H1 (cell line): ENCODE results near the gene GMPPA. TPM values are rescaled to one million over a fixed set of nuclear protein-coding genes. Genes with fewer than 3 reads are reported as not detected.

ENCODE experiments used
- CTCF ChIA-PET: fragments of 300-600 bp; sonication (Branson Sonifier 250); formaldehyde crosslinking; loops from one replicate; lab custom pipeline; 2021; ENCODE audit not compliant: partially characterized antibody; lab: Charles Lee
- POLR2A ChIA-PET: fragments of 300-600 bp; sonication (Branson Sonifier 250); formaldehyde crosslinking; loops from one replicate; lab custom pipeline; 2021; ENCODE audit warnings: inconsistent platforms; ENCODE audit not compliant: partially characterized antibody; lab: Charles Lee
- DNase-seq, 2 experiments: peaks; one replicate each; pipeline versions ENCODE4 v3.0.0 to v3.0.0-alpha.2; 2010 to 2022; ENCODE audit warnings: low spot score in 2 of 2, low read depth in 1 of 2, mixed read lengths in 1 of 2
- FAIRE-seq: peaks from 2 replicates; lab custom pipeline; 2011; peaks lifted over from hg19 to GRCh38; lab: Jason Lieb, UNC
- H2AFZ ChIP-seq: 2 replicates; pipeline ENCODE4 v1.8.1; 2012; ENCODE audit warnings: low read length, inconsistent platforms
- H2AK5ac ChIP-seq: 2 replicates; pipeline ENCODE4 v1.6.1; 2013; ENCODE audit warnings: low read depth, low read length
- H2BK120ac ChIP-seq: replicated peaks from 2 replicates; pipeline ENCODE3; 2013; ENCODE audit warnings: low read depth, low read length, inconsistent platforms
- H2BK12ac ChIP-seq: 2 replicates; pipeline ENCODE4 v1.6.1; 2013; ENCODE audit warnings: low read depth, low read length
- H2BK15ac ChIP-seq: 2 replicates; pipeline ENCODE4 v1.6.1; 2013; ENCODE audit warnings: low read length
- H2BK20ac ChIP-seq: 2 replicates; pipeline ENCODE4 v1.6.1; 2013; ENCODE audit warnings: low read length
- H2BK5ac ChIP-seq: 2 replicates; pipeline ENCODE4 v1.6.1; 2013; ENCODE audit warnings: low read depth, low read length
- H3K14ac ChIP-seq: 2 replicates; pipeline ENCODE4 v1.6.1; 2013; ENCODE audit warnings: inconsistent platforms; ENCODE audit not compliant: insufficient read length
- H3K18ac ChIP-seq: 2 replicates; pipeline ENCODE4 v1.6.1; 2013; ENCODE audit warnings: low read length; ENCODE audit errors: extremely low read depth
- H3K23ac ChIP-seq: 2 replicates; pipeline ENCODE4 v1.6.1; 2013; ENCODE audit warnings: inconsistent platforms; ENCODE audit not compliant: insufficient read length
- H3K23me2 ChIP-seq: 2 replicates; pipeline ENCODE4 v1.6.1; 2013; ENCODE audit warnings: low read depth, low read length
- H3K27ac ChIP-seq: 2 replicates; pipeline ENCODE4 v1.6.1; 2011; ENCODE audit warnings: low read depth, low read length, inconsistent platforms
- H3K27me3 ChIP-seq, 4 experiments: replicated peaks in 1 of 4; 1 replicate in 1 of 4; 2 replicates in 3 of 4; pipeline versions ENCODE4 v1.6.1 to v1.8.1; 2011 to 2013; ENCODE audit warnings: low read length in 3 of 4, mild to moderate bottlenecking in 3 of 4, inconsistent platforms in 2 of 4, mixed read lengths in 2 of 4, moderate library complexity in 1 of 4; ENCODE audit not compliant: control insufficient read depth in 3 of 4, insufficient read depth in 3 of 4; ENCODE audit errors: extremely low read depth in 1 of 4
- H3K36me3 ChIP-seq, 4 experiments: 2 replicates each; pipeline versions ENCODE4 v1.6.1 to v1.8.1; 2011 to 2013; ENCODE audit warnings: mild to moderate bottlenecking in 4 of 4, low read length in 3 of 4, moderate library complexity in 2 of 4, control low read depth in 1 of 4, inconsistent platforms in 1 of 4; ENCODE audit not compliant: insufficient read depth in 4 of 4, control insufficient read depth in 2 of 4
- H3K4ac ChIP-seq: replicated peaks from 2 replicates; pipeline ENCODE3; 2013; ENCODE audit warnings: low read length, low read depth, mixed read lengths, inconsistent platforms; ENCODE audit not compliant: insufficient read length
- H3K4me1 ChIP-seq, 4 experiments: replicated peaks in 1 of 4; 1 replicate in 1 of 4; 2 replicates in 3 of 4; pipeline versions ENCODE4 v1.6.1 to v1.8.1; 2011 to 2013; ENCODE audit warnings: low read length in 3 of 4, inconsistent platforms in 2 of 4, mixed read lengths in 1 of 4; ENCODE audit not compliant: insufficient read depth in 4 of 4, control insufficient read depth in 3 of 4
- H3K4me2 ChIP-seq, 2 experiments: 2 replicates each; pipeline versions ENCODE4 v1.6.1 to v1.8.1; 2011 to 2013; ENCODE audit warnings: low read depth in 2 of 2, low read length in 2 of 2, control low read depth in 1 of 2, inconsistent platforms in 1 of 2, mild to moderate bottlenecking in 1 of 2; ENCODE audit not compliant: insufficient read depth in 1 of 2
- H3K4me3 ChIP-seq, 4 experiments: fragments of 200-600, 300-600 bp in 1 of 4; sonication (generic), shearing (Covaris generic), sonication (Bioruptor Twin) in 1 of 4; 2 replicates each; pipeline versions ENCODE4 v1.5.1 to v1.8.1; 2011 to 2016; ENCODE audit warnings: low read length in 4 of 4, low read depth in 3 of 4, control low read depth in 2 of 4, inconsistent platforms in 2 of 4, mild to moderate bottlenecking in 2 of 4, mixed read lengths in 1 of 4, moderate library complexity in 1 of 4; ENCODE audit not compliant: insufficient read depth in 2 of 4; ENCODE audit errors: extremely low read depth in 1 of 4
- H3K56ac ChIP-seq: replicated peaks from 2 replicates; pipeline ENCODE3; 2013; ENCODE audit warnings: low read depth, mild to moderate bottlenecking, mixed read lengths, low read length, inconsistent platforms; ENCODE audit not compliant: insufficient read length
- H3K79me1 ChIP-seq: 2 replicates; pipeline ENCODE4 v1.6.1; 2013; ENCODE audit warnings: low read depth, low read length, control low read depth
- H3K79me2 ChIP-seq, 2 experiments: 2 replicates each; pipeline versions ENCODE4 v1.6.1 to v1.8.1; 2012 to 2013; ENCODE audit warnings: low read length in 2 of 2, mild to moderate bottlenecking in 2 of 2, inconsistent platforms in 1 of 2; ENCODE audit not compliant: insufficient read depth in 2 of 2, control insufficient read depth in 1 of 2
- H3K9ac ChIP-seq, 4 experiments: replicated peaks in 1 of 4; 1 replicate in 1 of 4; 2 replicates in 3 of 4; pipeline versions ENCODE4 v1.6.1 to v1.8.1; 2011 to 2013; ENCODE audit warnings: low read depth in 3 of 4, low read length in 3 of 4, control low read depth in 2 of 4, mild to moderate bottlenecking in 2 of 4, moderate library complexity in 2 of 4, inconsistent platforms in 1 of 4; ENCODE audit errors: extremely low read depth in 1 of 4
- H3K9me3 ChIP-seq, 2 experiments: 2 replicates each; pipeline versions ENCODE4 v1.6.1 to v1.8.1; 2012 to 2013; ENCODE audit warnings: mild to moderate bottlenecking in 2 of 2, moderate library complexity in 2 of 2, control low read depth in 1 of 2, inconsistent platforms in 1 of 2, low read depth in 1 of 2, low read length in 1 of 2, mixed read lengths in 1 of 2; ENCODE audit not compliant: insufficient read depth in 2 of 2
- H4K20me1 ChIP-seq, 2 experiments: replicated peaks in 1 of 2; 2 replicates each; pipeline versions ENCODE3 to v1.8.1; 2011 to 2013; ENCODE audit warnings: inconsistent platforms in 2 of 2, low read length in 2 of 2, mild to moderate bottlenecking in 1 of 2; ENCODE audit not compliant: insufficient read depth in 2 of 2, control insufficient read depth in 1 of 2
- H4K5ac ChIP-seq: 2 replicates; pipeline ENCODE4 v1.6.1; 2013; ENCODE audit warnings: low read length, low read depth, mixed read lengths, inconsistent platforms; ENCODE audit not compliant: insufficient read length
- H4K8ac ChIP-seq: 2 replicates; pipeline ENCODE4 v1.8.0; 2013; ENCODE audit warnings: mild to moderate bottlenecking, moderate library complexity, low read length, inconsistent platforms; ENCODE audit not compliant: insufficient read depth; ENCODE audit errors: extremely low read depth
- H4K91ac ChIP-seq: replicated peaks from 2 replicates; pipeline ENCODE3; 2013; ENCODE audit warnings: low read length, mixed read lengths, inconsistent platforms; ENCODE audit not compliant: insufficient read length
- SP1 ChIP-seq: IDR thresholded peaks from 2 replicates; pipeline ENCODE4 v1.6.1; 2011; ENCODE audit warnings: low read depth, low read length
- WGBS, 2 experiments: shearing (Covaris generic) in 1 of 2; methylation state at CpG; one replicate each; pipeline versions ENCODE4 v1.1.6 to v1.1.7; 2013 to 2015; ENCODE audit warnings: low lambda C conversion rate in 2 of 2, mixed read lengths in 2 of 2, inconsistent platforms in 1 of 2, low coverage in 1 of 2, missing lambda C conversion rate in 1 of 2; ENCODE audit not compliant: insufficient replicate concordance in 2 of 2, insufficient coverage in 1 of 2, insufficient read length in 1 of 2; ENCODE audit errors: extremely low coverage in 1 of 2, missing lambda C conversion rate in 1 of 2; 5-methylcytosine and 5-hydroxymethylcytosine counted together
- polyA plus RNA-seq, 7 experiments: library from polyadenylated mRNA; depleted of rRNA in 3 of 7; stranded (reverse) in 5 of 7; unstranded in 2 of 7; fragments of >200 nt in 5 of 7; fragments of 200-250 nt in 2 of 7; gene quantifications; 1 replicate in 5 of 7; 2 replicates in 1 of 7; 4 replicates in 1 of 7; pipeline versions ENCODE4 v1.2.1 to v1.2.3, GENCODE V29; 2011 to 2013; ENCODE audit warnings: missing spikeins in 2 of 7, mixed read lengths in 2 of 7
- total RNA-seq: library from RNA; stranded (reverse); fragmentation: NEBNext Ultra II Directional; extraction: Animal tissue kit (Norgen Biotek cat#: 25700); gene quantifications from 2 replicates; pipeline ENCODE4 v1.2.1, GENCODE V29; 2021

The GMPPA gene
- total and polyA plus RNA-seq, 2 of the 8 experiments (the other 6 are each of a cell fraction or from before 2014, with no cell fraction given), result 34.3 to 98.8 TPM

DNA sequence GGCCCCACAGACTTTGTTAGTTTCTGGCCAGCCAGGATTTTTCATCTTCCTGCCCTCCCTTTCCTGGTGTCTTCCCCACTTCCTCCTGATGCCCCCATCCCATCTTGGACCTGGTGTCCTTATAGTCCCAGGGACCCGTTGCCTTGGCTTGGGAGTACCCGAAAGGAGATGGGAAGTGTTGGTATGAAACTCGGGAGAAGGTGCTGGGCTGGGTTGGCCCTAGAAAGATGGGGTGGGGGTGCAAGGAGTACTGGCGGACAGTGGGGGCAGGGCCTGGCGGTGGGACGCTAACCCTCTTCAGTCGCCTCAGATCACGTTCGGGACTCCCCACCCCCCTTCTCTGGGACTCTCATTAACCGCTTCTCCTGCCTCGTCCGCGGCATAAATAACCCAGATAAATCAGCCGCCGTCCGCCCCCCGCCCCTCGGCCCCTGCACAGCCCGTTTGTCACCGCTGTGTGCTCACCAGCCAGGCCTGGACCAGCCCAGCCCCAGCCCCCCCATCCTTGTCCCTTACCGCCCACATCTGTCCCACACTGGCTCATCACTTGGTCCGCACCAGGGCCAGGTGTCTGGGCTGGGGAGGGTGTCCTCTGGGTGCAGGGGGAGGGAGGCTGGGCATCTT, 11.9 kb downstream of the GMPPA start:
- H3K79me1 ChIP-seq, result no peaks in the 10 kb centered on the region
- no peak overlapping the region for H3K56ac ChIP-seq
- H4K5ac ChIP-seq, result no peak overlapping the region
- 0 out of 2 replicates have a peak overlapping the region, but pooled peaks have one; percentile 88 for H2BK15ac ChIP-seq
- no peak overlapping the region for H3K4ac ChIP-seq
- H2BK5ac ChIP-seq, result no peak overlapping the region
- H3K27me3 ChIP-seq, result peaks cover 2 to 42% (median 38%) of the 10 kb centered on the region in 4 experiments
- ChIA-PET POLR2A (interaction anchor here (0.8 to 11.0 kb wide), 6 partner anchors 9 to 70 kb away, joined by 3 to 216 read pairs (median 5); partner anchors contain the start of gene GMPPA), CTCF (interaction anchor here (0.8 to 113.1 kb wide), 16 partner anchors 11 to 255 kb away, joined by 3 to 7248 read pairs (median 10); partner anchors contain the start of genes DES, DNPEP, GMPPA and SPEG)
- H3K9ac ChIP-seq, result no peak overlapping the region
- no peak for DNase-seq
- FAIRE-seq, result no peak
- 34% methylated on average over 17 of the region's 22 CpGs; no CpG with 5 or more reads in 1 of the 2 experiments for WGBS, 2 experiments
- H4K20me1 ChIP-seq, result peaks cover 0 to 2% of the 10 kb centered on the region in 2 experiments
- H3K18ac ChIP-seq, result peak overlapping the region; percentile 81
- no peak overlapping the region for H3K14ac ChIP-seq
- H2BK12ac ChIP-seq, result no peak overlapping the region
- H3K9me3 ChIP-seq, result no peaks in the 10 kb centered on the region
- H3K4me2 ChIP-seq, result peak overlapping the region; percentile 40 to 97
- peak overlapping the region; percentile 20 for H4K91ac ChIP-seq
- no peak overlapping the region for H3K27ac ChIP-seq
- no peaks in the 10 kb centered on the region for H3K79me2 ChIP-seq
- no peak overlapping the region for H2BK120ac ChIP-seq
- H4K8ac ChIP-seq, result no peak overlapping the region
- H3K36me3 ChIP-seq, result no peaks in the 10 kb centered on the region
- peak overlapping the region in 3 of 4 experiments; percentile 49 to 56 (median 51); a peak in 4 of 8 replicates for H3K4me3 ChIP-seq
- H3K23me2 ChIP-seq, result peaks cover 6% of the 10 kb centered on the region
- H2AFZ ChIP-seq, result no peak overlapping the region
- no peak overlapping the region for H2AK5ac ChIP-seq
- 0 out of 2 replicates have a peak overlapping the region, but pooled peaks have one; percentile 32 for H2BK20ac ChIP-seq
- no peak overlapping the region for H3K23ac ChIP-seq
- peaks cover 7 to 76% (median 65%) of the 10 kb centered on the region in 4 experiments for H3K4me1 ChIP-seq
- TF ChIP-seq SP1, result no peak
